ENCODE data around the gene CLEC3B.

The CLEC3B gene

DNA sequence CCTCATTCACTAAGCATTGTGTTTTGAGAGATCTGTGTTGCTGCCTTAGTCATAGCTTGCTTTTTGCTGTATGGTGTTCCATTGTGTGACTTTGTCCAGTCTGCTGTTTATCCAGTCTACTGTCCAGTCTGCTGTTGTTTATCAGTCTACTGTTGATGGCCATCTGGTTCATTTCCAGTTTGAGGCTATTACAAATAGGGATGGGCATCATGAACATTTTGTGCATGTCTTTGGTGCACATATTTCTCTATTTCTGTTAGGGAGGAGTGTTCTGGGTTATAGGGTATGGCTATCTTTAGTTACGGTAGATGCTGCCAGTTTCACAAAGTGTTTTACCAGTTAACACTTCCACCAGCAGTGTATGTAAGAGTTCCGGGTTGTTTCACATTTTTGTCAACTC is 22.2 kb upstream of the CLEC3B start:
- no peak for FAIRE-seq

DNA sequence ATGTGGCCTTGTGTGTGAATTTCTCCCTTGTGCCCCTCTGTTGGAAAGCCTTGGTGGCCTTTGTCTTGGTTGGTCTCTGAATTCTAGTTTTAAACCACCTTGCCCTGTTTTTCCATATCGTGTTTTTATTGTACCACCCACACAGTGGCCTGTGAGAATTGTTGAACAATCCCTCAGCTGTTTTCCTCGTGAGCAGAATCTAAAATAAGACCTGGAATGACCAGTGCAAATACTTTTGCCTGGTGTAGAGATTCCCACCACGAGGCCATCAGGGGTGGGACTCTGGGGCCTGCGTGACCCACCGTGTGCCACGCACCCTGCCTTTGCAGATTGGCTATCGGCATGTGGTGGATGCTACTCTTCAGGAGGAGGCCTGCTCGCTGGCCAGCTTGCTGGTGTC is 19.0 kb upstream of the CLEC3B start:
- no peak for FAIRE-seq

DNA sequence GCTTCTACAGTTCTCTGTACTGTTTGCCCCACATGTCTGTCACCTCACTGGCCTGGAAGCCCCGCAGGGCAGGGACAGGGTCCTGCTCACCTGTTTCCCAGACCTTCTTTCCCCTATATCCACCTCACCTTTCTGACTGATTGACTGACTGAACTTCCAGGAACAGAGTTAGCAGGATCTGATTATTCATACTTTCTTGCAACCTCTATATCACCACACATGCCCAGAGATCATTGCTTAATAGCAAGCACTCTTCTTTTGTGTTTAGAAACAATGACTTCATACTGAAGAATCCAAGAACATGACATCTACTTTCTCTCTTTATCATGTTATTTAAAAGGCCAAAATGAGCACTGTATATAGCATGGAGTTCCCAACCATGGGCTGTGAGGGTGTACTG is 18.0 kb upstream of the CLEC3B start:
- no peak for FAIRE-seq

DNA sequence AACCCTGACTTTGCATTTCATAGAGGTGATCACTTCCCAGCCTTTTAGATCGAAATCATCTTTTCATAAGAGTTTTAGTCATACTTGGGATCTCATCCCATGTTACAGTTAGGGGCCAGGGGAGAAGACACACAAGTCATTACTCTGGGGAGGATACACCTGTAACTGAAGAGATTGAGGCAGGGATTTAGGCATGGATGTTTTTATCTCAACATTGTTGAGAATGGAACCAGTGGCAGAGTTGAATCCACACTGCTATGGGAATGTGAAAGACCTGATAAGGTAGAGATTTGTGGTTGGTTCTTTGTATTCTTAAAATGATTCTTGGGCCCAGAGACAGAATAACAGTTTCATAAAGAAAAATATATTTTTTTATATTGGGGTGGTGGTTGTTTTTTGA is 16.2 kb upstream of the CLEC3B start:
- no peak for FAIRE-seq

DNA sequence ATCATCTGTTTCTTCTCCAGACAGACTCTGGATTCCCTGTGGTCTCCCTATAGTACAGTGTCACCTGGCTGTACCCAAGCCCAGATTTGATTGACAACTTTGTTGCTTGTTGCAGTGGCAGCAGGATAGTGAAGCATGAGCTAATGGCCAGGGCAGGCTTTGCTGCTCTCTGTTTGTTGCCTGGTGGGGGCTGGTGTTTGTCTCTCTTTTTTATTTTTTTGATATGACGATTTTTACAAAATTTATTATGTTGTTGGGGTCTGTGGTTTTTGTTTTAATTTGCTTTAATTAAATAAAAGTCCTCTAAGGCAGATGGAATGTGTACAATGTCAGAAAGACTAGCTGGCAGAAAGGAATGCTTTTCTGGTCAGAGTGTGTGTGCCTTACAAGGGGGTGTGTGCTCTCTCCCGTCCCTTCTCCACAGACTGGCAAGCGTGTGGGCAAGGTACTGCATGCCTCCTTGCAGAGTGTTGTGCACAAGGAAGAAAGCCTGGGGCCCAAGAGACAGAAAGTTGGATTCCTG is 15.2 kb upstream of the CLEC3B start:
- FAIRE-seq = no peak

DNA sequence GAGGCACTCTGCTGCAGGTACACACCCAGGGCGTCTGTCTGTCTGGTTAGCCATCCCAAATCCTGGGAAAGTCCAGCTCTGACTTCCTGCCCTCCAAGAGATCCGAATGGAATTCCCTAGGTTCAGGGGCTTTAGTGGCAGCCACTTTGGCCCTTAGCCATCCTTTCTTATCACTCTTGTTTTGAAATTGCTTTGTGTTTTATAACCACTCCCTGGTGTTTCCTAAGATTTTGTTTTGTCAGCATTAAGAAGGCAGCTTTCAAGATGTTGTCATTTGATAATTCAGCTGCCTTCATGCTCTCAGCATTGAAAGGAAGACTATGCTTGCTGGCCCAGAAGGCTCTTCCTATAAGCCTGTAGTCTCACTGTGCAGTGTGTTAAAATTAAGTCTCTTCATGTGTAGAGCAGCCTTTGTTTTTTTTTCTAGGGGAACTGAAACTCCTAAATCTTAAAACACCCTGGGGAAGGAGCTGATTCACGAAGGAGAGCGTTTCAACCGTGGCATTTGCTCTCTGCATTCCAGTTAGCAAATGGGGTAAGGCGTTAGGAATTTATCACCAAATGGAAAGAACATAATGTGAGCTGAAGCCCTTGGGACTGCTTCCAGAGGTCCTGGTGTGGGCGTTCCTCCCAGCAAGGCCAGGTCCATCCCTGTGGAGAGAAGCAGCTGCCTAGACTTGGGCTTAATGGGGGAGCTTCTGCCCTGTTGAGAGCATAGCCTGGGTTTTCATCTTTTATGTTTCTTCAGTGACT is 14.2 kb upstream of the CLEC3B start:
- FAIRE-seq = no peak

DNA sequence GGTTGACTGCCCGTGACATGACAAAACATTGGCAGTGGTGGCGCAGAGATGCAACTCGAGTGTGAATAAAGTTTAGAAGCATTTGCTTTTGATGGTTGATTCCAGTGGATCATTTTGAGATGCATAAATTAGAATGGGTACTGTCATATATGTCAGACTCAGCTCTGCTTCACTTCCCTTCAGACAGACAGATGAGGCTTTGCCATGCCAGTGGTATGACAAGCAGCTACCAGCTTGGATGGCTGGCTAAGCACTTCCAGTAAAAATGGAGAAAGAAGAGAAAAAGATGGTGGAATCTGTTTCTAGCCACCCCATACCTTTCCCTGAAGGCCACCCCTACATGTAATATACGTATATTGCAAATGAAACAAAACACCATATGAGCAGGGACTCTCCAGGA is 13.5 kb upstream of the CLEC3B start:
- no peak for FAIRE-seq

DNA sequence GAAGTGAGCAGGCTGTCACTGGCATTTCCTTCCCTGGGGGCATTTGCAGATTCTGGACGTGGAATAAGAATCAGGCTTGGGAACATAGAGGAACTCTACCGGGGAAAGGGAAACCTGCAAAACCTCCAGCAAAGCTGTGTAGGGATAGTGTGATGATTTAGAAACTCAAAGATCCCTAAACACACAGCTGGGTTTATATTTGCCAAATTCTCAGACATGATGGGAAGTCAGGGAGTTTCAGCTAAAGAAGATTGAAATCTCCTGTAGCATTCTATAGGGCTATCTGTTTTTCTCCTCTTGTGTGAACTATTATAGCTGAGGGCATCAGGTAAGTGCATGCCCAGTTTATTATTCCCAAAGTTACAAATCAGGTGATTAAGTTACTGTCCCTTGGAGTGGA is 9.2 kb upstream of the CLEC3B start:
- FAIRE-seq = no peak

DNA sequence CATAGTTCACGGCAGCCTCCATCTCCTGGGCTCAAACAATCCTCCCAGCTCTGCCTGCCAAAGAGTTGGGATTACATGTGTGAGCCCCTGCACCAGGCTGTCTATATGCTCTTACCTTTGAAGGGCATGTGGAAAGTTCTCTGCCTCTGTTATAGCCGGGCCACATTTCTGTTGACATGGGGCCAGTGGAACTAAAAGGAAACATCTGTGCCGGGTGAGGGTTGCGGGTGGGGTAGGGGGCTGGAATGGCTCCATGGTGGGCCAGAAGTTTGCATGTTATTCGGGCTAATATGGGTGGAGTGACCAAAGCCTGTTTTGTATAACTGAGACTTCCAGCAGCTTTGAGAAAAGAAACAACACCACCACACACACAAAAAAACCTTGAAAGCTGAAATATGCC is 8.3 kb upstream of the CLEC3B start:
- FAIRE-seq = no peak

DNA sequence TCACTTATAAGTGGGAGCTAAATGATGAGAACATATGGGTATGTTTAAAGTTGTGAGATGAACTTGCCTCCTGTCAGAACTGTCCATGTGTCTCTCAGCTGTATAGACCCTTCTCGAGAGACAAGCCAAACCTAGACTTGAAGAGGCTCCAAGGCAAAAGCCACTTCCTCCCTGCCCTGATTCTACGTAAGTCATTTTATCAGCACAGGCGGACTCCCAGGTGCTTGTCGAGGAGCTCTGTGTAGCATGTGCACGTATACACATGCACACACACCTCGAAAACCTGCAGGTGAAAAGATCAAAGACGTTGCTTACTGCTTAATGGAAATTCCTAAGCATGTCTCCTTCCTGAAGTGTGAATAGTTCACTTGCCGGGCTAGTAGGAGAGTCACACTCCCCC is 5.6 kb upstream of the CLEC3B start:
- FAIRE-seq = no peak

DNA sequence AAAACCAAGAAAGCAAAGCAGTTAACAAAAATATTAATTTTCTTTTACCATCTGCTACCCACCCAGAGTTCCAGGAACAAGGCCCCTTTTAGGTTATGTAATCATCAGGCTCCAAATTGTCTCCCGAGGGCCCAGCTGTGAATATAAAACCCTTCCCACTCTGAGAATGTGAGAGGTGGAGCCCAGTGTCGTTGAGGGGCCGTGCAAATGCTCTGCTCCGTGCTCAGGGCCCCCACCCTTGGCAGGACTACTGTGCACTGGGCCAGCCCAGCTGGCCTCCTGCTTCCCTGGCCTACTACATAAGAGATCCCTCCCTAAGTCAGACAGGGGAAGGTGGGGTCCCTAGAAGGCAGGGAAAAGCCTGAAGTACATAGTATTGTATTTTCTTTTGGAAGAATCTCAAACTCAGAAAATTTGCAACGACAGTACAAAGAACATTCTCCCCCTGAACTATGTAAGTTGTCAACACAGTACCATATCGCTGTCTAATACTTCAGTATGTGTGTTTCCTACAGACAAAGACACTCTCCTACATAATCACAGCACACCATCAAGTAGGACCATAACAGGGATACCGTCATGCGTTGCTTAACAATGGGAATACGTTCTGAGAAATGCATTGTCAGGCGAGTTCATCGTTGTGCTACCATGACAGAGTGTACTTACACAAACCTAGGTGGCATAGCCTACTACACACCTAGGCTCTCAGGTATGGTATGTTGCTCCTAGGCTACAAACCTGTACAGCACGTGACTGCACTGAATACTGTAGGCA is 4.4 kb upstream of the CLEC3B start:
- FAIRE-seq = no peak

DNA sequence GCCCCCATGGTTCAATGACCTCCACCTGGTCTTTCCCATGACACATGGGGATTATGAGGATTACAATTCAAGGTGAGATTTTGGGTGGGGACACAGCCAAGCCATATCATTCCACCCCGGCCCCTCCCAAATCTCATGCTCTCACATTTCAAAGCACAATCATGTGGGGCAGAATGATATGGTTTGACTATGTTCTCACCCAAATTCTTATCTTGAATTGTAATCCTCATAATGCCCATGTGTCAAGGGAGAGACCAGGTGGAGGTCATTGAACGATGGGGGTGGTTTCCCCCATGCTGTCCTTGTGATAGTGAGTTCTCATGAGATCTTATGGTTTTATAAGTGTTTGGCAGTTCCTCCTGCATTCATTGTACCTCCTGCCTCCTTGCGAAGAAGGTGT is 2.4 kb upstream of the CLEC3B start:
- FAIRE-seq = no peak

DNA sequence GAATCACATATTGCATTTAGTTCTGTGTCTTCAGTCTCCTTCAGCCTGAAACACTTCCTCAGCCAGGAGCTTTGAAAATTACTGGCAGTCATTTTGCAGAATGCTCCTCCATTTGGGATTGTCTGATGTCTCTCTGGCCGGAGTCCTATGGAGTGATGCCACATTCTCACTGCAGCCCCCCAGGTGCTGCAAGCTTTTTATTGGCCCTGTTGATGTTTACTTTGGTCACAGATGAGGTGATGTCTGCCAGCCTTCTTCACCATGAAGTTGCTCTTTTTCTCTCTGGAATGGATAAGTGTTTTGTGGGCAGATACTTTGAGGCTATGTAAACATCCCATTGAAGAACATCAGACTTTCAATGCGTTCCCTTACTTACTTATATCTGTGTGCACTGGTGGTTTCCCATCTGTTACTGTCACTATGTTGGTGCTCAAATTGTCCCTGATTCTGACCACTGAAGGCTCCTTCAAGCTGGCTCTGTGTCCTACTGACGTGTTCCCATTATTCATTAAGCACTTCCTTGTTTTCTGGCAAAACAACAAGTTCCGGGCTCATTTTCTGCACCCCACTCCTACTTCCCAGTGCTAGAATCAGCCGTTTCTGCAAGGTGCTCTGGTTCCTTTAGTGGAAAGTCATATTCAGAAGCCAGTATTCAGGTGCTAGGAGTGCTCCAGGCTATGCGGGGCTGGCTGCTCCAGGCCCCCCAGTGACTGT is 1.4 kb upstream of the CLEC3B start:
- no peak for FAIRE-seq

DNA sequence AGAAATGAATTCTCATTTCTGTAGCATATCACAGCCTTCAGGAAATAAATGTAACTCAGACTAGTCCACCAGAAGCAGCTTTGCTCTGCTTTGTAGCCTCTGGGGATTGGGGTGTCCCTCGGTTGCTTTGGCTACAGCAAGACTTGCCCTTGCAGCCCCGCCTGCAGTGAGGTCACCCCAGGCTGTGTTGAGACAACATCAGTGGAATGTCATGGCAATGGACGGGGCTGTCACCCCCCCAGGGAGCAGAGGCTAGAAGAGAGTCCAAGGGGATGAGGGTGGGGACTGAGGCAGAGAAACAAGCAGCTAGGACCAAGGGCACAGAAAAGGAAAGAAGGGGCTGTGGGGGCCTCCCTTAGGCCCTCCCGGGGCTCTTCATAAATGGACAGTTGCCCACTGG is 854 bp downstream of the CLEC3B start:
- no peak for FAIRE-seq

DNA sequence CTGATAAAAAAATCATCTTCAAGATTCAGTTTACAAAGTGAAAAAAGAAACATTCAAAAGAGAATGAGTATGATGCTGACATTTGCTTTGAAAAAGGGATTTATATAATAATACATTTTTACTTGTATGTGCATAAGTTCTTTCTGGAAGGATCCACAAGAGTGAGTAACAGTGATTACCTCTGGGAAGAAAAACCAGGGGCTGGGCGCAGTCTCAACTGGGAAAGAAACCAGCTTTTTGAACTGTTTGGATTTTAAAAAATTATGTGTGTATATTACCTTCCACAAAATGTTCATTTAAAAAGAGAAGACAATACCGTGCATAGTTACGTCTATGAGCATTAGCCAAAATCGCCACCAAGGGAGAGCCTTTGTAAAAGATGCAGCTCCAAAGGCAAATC is 1.3 kb downstream of the CLEC3B start:
- no peak for FAIRE-seq

DNA sequence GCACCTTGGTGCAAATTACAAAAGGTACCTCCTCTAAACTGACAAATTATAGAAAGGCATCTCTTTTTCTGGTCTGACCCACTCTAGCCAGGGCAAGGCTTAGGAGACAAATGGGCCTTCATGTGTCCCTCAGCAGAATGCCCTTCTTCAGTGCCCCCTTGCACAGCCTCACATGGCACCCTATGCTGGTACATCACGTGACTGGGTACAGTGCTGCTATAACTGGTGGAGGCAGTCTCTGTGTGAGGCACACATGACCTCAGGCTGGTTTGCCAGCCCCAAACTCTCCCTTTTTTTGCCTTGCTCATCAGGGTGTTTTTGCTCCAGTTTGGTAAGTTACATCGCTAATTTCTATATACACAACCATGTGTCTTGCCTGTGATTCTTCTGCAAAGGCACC is 3.1 kb downstream of the CLEC3B start:
- no peak for FAIRE-seq

DNA sequence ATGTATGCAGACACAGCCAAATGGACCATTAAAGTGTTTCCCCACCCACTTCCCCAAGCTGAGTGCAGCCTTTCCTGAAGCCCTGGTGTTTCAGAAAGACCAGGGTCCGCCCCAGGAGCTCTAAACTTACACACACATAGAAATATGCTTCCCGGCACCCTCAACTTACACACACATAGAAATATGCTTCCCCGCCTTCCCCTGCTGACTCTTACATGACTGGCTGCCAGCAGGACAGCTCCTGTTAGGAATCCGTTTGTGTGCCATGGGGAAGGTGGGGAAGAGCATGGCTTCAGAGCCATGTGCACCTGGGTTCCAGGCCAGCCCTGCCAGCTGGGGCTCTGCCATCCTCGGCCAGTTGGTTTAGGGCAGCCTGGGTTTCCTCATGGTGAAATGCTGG is 3.6 kb downstream of the CLEC3B start:
- no peak for FAIRE-seq

DNA sequence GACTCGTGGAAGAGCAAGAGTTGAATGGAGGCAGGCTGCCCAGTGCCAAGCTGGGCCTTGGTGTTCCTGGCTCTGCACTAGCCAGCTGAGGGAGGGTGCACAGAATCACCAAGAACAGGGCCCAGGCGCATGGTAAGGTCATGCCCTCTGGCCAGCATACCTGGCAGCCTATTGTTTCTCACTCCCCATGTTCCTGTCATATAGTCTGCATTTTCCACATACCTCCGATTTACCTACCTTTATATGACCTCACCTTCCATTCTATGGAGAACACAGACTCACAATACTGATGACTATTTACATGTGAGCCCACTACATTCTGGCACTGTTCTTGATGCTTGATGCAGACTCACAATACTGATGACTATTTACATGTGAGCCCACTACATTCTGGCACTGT is 5.4 kb downstream of the CLEC3B start:
- FAIRE-seq = no peak

DNA sequence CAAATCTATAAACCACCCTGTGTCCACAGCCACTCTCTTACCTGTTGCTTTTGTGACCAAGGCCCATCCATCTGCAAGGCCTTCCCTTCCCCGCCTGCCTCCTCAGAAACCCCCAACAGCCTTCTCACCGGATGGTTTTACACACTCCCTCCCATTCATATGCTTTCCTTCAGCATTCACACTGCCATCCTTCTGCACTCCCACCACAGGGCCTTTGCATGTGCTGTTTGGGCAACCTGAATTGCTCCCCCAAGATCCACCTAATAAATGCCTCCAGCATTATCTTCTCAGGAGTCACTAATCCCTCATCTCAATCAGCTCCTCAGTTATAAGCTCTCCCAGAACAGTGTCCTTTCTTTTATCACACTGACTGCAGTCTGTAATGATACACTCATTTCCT is 6.0 kb downstream of the CLEC3B start:
- no peak for FAIRE-seq

DNA sequence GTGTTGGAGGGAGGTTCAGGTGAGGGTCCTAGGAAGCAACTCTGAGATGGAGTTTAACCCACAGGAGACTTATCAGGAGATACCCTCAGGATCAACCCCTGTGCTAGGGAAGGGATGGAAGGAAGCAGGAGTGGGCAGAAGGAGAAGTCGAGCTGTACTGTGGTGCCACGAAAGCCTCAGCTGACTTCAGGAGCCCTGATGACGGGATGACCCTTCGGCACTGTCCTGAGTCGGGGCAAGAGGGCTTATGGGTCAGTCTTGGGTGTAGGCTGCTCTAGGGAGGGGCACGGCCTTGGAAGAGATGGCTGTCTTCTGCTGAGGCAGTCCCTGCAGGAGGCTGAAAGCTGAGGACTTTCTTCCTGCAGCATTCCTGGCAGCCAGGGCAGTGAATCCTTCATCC is 7.7 kb downstream of the CLEC3B start:
- FAIRE-seq = no peak

DNA sequence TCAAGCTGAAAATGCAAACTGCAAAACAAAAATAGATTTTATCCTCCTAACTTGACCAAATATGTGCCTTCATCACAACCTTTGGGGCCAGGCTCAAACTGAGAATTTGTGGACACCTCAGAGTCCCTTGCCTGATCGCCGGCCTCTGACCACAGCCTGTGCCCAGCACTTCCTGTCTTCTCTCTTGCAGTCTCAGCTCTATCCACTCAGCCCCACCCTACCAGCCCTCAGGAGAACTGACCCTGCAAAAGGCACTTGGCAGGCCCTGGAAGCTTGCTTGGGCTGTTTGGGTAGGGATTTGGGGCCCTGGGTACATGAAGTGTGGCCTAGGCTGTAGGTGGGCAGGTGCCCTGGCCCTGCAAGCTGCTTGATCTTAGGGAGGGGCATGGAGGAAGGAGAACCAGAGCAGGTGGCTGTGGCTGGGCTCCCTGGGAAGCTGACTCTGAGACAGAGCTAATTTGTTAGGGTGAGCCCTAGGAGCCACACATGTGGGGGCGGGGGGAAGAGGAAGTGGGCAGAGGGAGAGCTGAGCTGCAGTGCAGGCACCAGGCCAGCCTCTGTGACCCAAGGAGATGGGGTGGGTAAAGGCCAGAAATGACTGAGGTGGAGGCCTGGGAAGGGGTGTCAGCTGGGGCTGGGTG is 8.6 kb downstream of the CLEC3B start:
- no peak for FAIRE-seq

DNA sequence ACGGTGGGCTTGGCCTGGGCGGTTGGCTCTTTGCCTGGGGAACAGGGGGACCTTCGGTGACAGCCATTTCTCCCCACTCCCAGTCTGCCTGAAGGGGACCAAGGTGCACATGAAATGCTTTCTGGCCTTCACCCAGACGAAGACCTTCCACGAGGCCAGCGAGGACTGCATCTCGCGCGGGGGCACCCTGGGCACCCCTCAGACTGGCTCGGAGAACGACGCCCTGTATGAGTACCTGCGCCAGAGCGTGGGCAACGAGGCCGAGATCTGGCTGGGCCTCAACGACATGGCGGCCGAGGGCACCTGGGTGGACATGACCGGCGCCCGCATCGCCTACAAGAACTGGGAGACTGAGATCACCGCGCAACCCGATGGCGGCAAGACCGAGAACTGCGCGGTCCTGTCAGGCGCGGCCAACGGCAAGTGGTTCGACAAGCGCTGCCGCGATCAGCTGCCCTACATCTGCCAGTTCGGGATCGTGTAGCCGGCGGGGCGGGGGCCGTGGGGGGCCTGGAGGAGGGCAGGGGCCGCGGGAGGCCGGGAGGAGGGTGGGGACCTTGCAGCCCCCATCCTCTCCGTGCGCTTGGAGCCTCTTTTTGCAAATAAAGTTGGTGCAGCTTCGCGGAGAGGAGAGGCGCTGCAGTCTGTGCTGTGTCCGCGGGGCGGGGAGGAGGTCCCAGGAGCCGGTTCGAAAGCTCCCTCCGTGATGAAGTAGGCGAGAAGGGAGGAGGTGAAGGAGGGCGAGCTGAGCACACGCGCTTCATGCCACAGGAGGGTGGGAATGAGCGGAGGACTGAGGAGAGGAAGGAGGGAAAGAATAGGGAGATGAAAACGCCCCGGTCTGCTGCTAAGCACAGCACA is 9.6 kb downstream of the CLEC3B start:
- FAIRE-seq = no peak

Measured in colon (tissue), 2 donors.